Activated CD8-positive, alpha-beta memory T cell treated with anti-CD3 and anti-CD28 coated beads for 4 hours (primary cell): ENCODE results near the gene CLCA1.

Source experiments
- DNase-seq, 2 donors: peaks; one replicate each; pipeline ENCODE4 v3.0.0-alpha.2; 2020; ENCODE audit warnings: low read depth in 2 of 2

The CLCA1 gene

GRCh38 chr1:86468501-86468977, at the start of gene CLCA1:
CLCA1 (plus strand) TSS chr1:86468927; CDS start chr1:86468972, 45 bp downstream.
- no peak for DNase-seq

DNA sequence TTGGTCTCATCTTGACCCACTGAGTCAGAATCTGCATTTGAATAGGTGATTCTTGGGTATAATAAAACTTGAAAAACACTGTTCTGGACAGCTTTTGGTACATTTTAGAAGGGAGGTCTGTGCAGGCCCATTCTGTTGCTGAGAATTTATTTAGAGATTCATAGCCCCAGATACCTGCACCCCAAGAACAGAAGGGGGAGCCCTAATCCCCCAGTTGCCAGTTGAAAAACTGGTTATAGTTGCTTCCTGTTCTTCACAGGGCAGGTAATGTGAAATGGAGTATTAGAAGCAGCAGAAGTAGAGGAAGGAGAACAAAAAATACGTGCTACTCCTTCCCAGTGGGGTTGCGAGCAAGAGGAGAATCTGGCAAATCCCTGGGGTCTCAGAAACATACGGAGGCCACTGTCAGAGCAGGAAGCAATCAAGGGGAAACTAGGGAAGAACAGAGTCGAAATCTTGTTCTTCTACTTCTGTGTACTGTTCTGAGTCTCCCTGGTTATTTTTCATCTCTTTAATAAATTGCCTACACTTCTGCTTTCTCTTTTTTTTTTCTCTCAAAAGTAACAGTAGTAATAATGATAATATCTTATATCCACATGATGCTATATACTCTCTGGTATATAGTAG, 49.3 kb upstream of the CLCA1 start:
- DNase-seq = no peak

DNA sequence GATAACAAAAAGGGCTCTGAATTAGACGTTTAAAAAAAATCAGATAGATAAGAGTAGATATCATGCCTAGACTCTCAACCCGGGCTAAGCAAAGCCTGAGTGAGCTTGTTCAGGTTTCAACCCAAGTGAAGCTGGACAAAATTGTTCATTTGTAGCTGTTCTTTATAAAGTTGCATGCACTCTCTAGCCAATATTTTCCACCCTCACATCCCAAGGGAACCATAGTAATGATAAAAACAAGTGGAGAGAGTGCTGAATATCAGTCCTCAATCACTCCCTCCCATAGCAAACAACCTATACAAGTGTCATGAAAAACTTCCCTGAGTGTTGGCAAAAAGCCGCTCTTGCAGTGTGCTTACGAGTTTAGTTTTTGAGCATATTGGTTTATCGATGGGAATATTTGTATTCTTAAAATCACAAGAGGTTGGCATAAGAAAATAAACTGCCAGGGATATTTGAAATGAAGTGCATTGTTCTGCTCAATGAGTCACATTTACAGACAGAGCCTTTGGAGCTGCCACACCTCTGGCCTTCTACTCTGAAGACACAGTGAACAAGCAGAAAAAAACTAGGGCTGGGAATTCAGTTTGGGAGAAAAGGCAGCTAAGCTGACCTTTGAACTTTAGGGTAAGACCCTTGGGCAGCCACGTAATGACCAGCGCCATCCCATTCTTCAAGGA, 47.0 kb upstream of the CLCA1 start:
- no peak for DNase-seq

DNA sequence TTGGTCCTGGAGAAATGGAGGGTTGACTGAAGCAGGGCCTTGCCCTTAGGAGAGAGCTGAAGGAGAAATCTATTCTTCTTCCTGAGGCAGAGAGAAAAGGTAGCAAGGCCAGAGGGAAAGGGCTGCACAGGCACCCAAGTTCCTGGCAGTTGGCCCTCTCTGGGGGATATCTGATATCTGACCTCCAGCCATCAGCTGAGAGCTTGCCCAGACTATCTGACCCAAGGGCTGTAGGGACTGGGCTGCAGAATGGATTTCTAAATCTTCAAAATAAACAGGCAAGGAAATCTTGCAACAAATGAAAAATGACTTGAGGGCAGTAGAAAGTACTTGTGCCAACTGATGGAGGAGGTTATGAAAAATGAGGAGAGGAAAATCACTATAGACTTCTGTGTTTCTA, 45.3 kb upstream of the CLCA1 start:
- DNase-seq = no peak

GRCh38 chr1:86423873-86424272, 44.9 kb upstream of the CLCA1 start, which contains the start of gene CLCA2:
CLCA2 (plus strand) TSS chr1:86424171; CDS start chr1:86424248, 77 bp downstream.
- DNase-seq = no peak

DNA sequence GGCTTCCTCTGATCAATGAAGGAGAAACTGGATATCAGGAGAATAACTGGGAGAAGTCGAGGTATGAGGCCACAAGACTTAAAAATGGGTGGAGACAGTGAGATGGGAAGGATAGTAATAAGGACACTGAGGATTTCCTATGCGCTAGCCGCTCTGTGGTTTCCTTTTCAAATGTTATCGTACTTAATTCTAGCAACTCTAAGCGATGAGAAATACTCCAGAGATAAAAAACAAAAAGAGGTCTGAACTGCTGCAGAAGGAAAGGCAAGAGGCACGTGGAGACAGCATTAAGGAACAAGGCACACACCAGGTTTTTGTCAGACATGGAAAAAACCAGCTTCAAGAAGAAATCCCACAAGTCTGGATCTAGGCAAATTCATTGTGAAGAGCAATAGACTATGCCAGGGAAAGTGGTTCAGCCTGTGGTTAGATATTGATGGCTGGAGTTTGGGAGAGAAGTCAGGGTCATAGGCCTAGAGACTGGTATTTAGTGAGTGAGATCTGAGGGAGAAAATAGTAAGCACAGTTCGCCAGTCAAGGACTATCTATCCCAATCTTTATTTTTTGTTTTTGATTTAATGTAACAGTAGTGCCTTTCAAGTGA, 39.5 kb upstream of the CLCA1 start:
- DNase-seq = no peak

GRCh38 chr1:86429835-86430234, 38.9 kb upstream of the CLCA1 start:
- DNase-seq = no peak

DNA sequence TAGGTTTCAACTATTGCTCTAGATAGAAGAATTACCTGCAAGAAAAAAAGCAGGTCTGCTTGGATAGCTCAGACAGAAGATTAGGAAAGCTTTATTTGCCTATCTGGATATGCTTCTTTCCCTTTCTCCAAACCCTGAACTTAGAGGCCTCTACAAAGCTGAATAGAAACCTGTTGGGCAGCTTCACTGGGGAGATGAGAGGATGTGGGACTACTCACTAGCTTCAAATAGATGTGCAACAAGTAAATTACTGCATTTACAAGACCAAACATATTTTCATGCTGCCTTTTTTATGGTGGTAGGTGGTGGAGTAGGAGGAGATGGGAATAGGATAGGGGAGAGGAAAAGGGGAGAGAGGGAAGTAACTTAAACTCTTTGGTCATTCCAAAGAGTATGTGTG, 38.4 kb upstream of the CLCA1 start:
- DNase-seq = no peak

GRCh38 chr1:86434059-86434458, 34.7 kb upstream of the CLCA1 start:
- no peak for DNase-seq

- DNase-seq = no peak
Measured at GRCh38 chr1:86435327-86435726, 33.4 kb upstream of the CLCA1 start.

- DNase-seq = no peak
Measured at GRCh38 chr1:86436041-86436440, 32.7 kb upstream of the CLCA1 start.

GRCh38 chr1:86441581-86441980, 27.1 kb upstream of the CLCA1 start:
- DNase-seq = no peak

- no peak for DNase-seq
Measured at GRCh38 chr1:86441997-86442396, 26.7 kb upstream of the CLCA1 start.

GRCh38 chr1:86445919-86446318, 22.8 kb upstream of the CLCA1 start:
- no peak for DNase-seq

DNA sequence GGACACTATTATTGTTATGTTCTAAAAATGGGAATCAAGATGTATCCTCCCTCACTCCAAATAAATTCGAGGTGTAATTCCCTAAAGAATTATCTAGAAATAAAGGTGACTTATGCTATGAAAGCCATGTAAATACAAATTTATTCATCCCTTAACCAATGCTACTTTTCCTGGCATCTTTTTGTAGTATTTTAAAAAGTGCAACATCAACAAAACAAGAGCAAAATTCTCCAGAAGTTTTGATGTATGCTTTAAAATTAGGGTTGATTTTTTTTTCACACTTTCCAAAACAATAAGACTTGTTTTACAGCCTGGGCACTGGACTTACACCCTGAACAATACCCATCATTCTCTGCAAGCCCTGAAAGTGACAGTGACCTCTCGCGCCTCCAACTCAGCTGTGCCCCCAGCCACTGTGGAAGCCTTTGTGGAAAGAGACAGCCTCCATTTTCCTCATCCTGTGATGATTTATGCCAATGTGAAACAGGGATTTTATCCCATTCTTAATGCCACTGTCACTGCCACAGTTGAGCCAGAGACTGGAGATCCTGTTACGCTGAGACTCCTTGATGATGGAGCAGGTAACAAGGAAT, 21.4 kb upstream of the CLCA1 start:
- DNase-seq = no peak

DNA sequence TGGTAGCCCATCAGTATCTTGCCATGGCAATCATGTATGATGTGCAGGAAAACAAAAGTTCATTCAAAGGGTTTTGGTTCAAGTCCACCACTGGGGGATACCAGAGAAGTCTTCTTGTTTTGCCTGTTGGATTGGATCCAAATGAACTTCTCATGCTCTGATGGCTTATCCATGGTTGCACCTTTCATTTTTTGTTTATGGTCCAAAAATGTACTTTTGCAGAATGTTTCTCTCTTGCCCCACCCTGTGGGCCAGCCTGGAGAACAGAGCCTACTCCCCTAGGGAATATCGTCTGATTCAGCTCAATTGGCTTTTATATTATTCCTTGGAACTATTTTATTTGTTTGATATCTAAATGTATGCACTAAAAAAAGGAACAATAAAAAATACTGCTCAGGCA, 20.1 kb upstream of the CLCA1 start:
- DNase-seq = no peak

GRCh38 chr1:86449103-86449502, 19.6 kb upstream of the CLCA1 start:
- DNase-seq = no peak

DNA sequence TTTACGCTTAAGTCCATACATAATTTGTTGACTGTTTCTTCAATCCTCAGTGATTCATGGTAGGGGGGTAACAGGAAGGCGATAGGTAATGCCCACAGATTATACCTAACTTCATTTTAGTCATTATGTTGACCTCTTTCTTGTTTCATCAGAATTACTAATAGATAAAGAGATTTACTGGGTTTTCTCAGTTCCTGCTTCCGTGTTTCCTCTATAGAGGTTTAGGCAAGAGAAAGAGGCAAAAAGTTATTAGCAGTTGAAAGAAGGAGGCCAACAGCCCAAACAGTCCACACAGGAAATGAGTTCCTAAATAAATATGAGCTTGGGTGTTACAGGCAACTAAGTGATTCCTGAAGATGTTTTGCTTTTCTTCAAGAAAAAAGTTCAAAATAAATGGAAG, 17.9 kb upstream of the CLCA1 start:
- DNase-seq = no peak

GRCh38 chr1:86453664-86454063, 15.1 kb upstream of the CLCA1 start:
- no peak for DNase-seq

DNA sequence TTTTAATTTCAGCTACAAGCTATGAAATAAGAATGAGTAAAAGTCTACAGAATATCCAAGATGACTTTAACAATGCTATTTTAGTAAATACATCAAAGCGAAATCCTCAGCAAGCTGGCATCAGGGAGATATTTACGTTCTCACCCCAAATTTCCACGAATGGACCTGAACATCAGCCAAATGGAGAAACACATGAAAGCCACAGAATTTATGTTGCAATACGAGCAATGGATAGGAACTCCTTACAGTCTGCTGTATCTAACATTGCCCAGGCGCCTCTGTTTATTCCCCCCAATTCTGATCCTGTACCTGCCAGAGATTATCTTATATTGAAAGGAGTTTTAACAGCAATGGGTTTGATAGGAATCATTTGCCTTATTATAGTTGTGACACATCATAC, 13.7 kb upstream of the CLCA1 start:
- DNase-seq = no peak

DNA sequence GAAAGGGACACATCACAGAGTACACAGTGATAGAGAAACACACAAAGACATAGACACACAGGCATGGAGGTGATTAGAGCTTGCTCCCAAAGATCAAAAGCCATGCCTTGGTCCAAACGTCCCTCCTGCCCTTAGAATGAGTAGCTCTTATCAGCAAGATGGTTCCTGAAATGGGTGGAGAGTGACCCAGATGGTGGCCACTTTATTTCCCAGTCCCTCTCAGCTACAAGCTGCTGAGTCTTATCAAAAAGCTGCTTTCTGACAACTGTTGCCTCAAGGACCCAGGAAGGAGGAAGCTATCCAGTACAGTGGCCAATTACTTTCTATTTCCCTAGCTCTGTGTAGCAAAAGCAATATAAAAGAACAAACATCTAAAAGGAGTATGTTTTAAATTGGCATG, 7.7 kb upstream of the CLCA1 start:
- no peak for DNase-seq

GRCh38 chr1:86461482-86461881, 7.2 kb upstream of the CLCA1 start:
- no peak for DNase-seq

DNA sequence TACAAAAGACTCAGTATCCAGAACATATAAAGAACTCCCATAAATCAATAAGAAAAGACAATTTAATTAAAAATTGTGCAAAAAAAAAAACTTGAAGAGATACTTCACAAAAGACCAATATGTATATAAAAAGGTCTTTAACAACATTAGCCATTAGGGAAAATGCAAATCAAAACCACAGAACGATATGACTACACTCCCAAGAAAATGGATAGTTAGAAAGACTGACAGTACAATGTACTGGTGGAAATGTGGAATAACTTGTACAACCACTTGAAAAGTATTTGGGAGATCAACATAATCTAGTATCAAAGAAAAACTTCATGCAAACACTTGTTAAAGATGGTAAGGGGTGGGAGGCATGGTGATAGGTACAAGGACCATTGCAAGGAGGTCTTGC, 3.9 kb upstream of the CLCA1 start:
- no peak for DNase-seq
